ENCODE data around the gene FADS6.

The FADS6 gene

DNA sequence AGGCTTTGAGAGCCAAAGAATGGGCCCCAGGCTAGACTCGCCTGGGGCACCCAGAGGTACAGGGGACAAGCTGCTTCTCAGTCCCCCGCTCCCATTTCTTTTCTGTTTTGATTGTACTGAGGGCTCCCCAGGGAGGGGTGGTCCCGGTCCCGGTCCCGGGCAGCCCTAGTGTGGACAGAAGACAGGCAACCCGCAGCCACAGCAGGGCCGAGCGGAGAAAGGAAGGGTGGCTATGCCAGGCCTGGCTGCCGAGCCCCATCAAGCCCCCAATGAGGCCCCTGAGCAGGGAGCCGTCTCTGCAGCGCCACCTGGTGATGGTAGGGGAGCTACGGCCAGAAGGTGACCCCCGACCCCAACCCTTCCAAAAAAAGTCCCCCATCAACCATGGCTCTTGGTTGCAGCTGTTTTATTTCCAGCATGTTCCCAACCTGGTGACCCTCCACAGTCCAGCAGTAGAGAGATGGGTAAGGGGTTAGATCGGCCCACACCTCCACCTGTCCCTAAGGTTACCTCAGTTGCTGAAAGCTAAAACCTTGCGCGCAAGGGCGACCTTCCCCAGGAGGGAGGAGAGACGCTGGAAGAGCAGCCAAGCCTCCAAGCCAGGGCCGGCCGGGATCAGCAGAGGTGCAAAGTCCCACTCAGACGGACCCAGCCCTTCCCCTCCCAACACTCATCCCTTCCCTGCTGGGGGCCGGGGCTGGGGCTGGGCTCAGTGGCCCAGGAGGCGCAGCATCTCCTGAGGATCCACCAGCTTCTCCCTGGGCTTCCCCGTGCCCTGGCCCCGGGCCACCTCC is 31.1 kb downstream of the FADS6 start:
- peak; percentile 59 for DNase-seq (ENCODE audit: low read depth)
- H3K4me3 ChIP-seq (ENCODE audit: low read depth, low read length): no peak overlapping the region
- TF ChIP-seq, protein P1, sequence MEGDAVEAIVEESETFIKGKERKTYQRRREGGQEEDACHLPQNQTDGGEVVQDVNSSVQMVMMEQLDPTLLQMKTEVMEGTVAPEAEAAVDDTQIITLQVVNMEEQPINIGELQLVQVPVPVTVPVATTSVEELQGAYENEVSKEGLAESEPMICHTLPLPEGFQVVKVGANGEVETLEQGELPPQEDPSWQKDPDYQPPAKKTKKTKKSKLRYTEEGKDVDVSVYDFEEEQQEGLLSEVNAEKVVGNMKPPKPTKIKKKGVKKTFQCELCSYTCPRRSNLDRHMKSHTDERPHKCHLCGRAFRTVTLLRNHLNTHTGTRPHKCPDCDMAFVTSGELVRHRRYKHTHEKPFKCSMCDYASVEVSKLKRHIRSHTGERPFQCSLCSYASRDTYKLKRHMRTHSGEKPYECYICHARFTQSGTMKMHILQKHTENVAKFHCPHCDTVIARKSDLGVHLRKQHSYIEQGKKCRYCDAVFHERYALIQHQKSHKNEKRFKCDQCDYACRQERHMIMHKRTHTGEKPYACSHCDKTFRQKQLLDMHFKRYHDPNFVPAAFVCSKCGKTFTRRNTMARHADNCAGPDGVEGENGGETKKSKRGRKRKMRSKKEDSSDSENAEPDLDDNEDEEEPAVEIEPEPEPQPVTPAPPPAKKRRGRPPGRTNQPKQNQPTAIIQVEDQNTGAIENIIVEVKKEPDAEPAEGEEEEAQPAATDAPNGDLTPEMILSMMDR (conservative IDR thresholded peaks at IDR 0.05; ENCODE audit: low read depth, low read length): peak; percentile 80

DNA sequence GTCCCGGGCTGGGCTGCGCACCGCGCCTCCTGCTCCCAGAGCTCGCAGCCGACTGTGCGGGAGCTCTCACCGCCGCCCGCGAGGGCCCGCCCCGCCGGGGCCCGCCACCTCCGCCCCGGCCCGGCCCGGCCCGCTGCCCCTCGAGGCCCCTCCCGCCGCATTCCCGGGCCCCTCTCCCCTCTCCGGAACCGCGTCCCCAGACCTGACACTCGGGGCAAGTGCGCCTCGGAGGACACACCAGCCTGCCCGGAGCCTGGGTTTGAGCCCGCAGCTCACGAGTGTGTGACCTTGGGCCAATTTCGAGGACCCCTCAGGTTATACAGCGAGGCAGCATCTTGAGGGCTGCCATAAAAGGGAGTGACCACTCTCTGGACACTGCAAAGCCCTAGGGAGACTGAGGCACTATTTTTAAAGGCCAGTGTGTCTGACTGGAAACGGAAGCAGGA is 31.7 kb downstream of the FADS6 start:
- DNase-seq (ENCODE audit: low read depth): no peak
- TF ChIP-seq, protein P1 (conservative IDR thresholded peaks at IDR 0.05; ENCODE audit: low read depth, low read length): no peak

DNA sequence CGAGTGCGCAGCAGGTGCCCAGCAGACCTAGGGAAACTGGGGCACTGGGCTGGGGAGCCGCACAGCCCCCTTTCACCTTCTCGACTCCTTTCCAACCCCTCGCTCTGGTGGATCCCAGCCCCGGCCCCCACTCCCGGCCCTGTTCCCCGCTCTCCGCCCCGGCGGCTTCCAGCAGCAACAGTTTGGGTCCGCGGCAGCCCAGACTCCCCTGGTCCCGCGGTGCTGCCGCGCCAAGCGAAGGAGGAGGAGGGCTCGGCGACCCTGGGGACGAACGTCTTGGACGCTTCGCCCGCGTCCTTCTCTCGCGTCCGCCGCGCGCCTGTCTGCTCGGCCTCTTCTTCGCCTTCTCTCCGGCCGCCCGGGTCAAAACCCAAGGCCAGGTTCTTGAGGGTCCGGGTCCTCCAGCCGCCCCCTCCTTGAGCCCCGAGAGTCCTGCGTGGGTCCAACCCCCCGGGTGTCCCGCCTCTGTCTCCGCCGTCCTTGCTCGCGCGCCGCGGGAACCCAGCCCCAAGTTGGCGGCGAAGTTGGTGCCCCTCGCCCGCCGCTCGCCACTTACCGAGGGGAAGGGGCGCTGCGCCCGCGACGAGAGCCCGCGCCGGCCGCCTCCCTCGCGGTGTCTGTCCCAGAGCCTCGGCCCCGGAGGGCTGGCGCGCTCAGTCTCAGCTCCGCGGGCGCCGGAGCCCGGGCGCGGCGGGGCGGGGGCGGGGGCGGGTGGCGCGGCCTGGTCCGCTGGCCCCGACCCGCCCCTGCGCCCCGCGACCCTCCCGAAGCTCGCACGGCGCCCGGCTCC is 32.4 kb downstream of the FADS6 start:
- H3K4me3 ChIP-seq (ENCODE audit: low read depth, low read length): no peak overlapping the region
- TF ChIP-seq, protein P1 (conservative IDR thresholded peaks at IDR 0.05; ENCODE audit: low read depth, low read length): no peak
- DNase-seq (ENCODE audit: low read depth): no peak

More for the DNA sequence above, 31.7 kb downstream of the FADS6 start:
- H3K4me3 ChIP-seq (ENCODE audit: low read depth, low read length): no peak overlapping the region

- TF ChIP-seq, protein P1 (conservative IDR thresholded peaks at IDR 0.05; ENCODE audit: low read depth, low read length): no peak
- no peak overlapping the region for H3K4me3 ChIP-seq (ENCODE audit: low read depth, low read length)
- DNase-seq (ENCODE audit: low read depth): no peak
Observed at GRCh38 chr17:74860229-74860871, 33.1 kb downstream of the FADS6 start.

GRCh38 chr17:74859459-74860228 is 33.8 kb downstream of the FADS6 start, which contains the start of gene GRIN2C:
Gene GRIN2C, minus strand, starts transcription at chr17:74859885. Its CDS starts 4,793 bp downstream, at chr17:74855092.
- no peak within 1 kb of the TSS for H3K4me3 ChIP-seq (ENCODE audit: low read depth, low read length)
- TF ChIP-seq, protein P1 (conservative IDR thresholded peaks at IDR 0.05; ENCODE audit: low read depth, low read length): no peak
- DNase-seq (ENCODE audit: low read depth): no peak
